Gastroesophageal sphincter (tissue), 4 donors: ENCODE results near the gene WDR83. TPM values are rescaled to one million over a fixed set of nuclear protein-coding genes. Genes with fewer than 3 reads are reported as not detected.

Experiments
- ATAC-seq: fragments of 150-250 bp; one replicate; pipeline ENCODE4 v1.9.1; 2016; ENCODE audit warnings: mild to moderate bottlenecking, moderate library complexity
- H3K27ac ChIP-seq, 4 donors: fragments of 200-600 bp; sonication (generic) in 3 of 4; 1 replicate in 3 of 4; 2 replicates in 1 of 4; pipeline ENCODE4 v1.5.1; 2016 to 2019
- H3K27me3 ChIP-seq: fragments of 200-600 bp; sonication (generic); one replicate; pipeline ENCODE4 v1.5.1; 2019
- H3K36me3 ChIP-seq, 2 donors: fragments of 200-600 bp; sonication (generic); one replicate each; pipeline ENCODE4 v1.5.1; 2019; ENCODE audit warnings: control low read depth in 1 of 2
- H3K4me1 ChIP-seq, 3 donors: fragments of 200-600 bp; sonication (generic); 1 replicate in 2 of 3; 2 replicates in 1 of 3; pipeline ENCODE4 v1.5.1; 2016 to 2019; ENCODE audit warnings: control low read depth in 2 of 3
- H3K4me3 ChIP-seq, 2 donors: fragments of 200-600 bp; sonication (generic); one replicate each; pipeline ENCODE4 v1.5.1; 2019; ENCODE audit warnings: mild to moderate bottlenecking in 1 of 2, moderate library complexity in 1 of 2
- H3K9me3 ChIP-seq, 3 donors: fragments of 200-600 bp; sonication (generic); one replicate each; pipeline ENCODE4 v1.5.1; 2017 to 2019; ENCODE audit warnings: control low read depth in 2 of 3
- EP300 ChIP-seq: sonication (generic); formaldehyde crosslinking; IDR thresholded peaks from one replicate; pipeline ENCODE4 v1.6.1; 2017; ENCODE audit warnings: antibody characterized with exemption, mild to moderate bottlenecking
- POLR2A ChIP-seq, 2 donors: fragments of 450-650 bp; IDR thresholded peaks; one replicate each; pipeline ENCODE4 v1.6.1; 2017; ENCODE audit warnings: antibody characterized with exemption in 2 of 2, mild to moderate bottlenecking in 2 of 2, moderate library complexity in 1 of 2
- POLR2AphosphoS5 ChIP-seq: sonication (generic); formaldehyde crosslinking; IDR thresholded peaks from one replicate; pipeline ENCODE4 v1.6.1; 2017; ENCODE audit warnings: antibody characterized with exemption
- WGBS, 2 donors: methylation state at CpG; one replicate each; pipeline ENCODE4 v1.1.5; 2018; ENCODE audit warnings: low coverage in 1 of 2; 5-methylcytosine and 5-hydroxymethylcytosine counted together
- total RNA-seq, 4 donors: library from RNA; depleted of rRNA; stranded (reverse); fragments of >200 nt; gene quantifications; one replicate each; pipeline ENCODE4 v1.1.0, GENCODE V29; 2016
- TF ChIP-seq, protein P1 (sequence below), 4 experiments: fragments of 200-600 bp in 2 of 4; fragments of 450-650 bp in 2 of 4; sonication (generic) in 1 of 4; IDR thresholded peaks; one replicate each; pipeline ENCODE4 v1.5.1; 2017 to 2019; ENCODE audit warnings: antibody characterized with exemption in 4 of 4, mild to moderate bottlenecking in 2 of 4, moderate library complexity in 2 of 4

The WDR83 gene
- total RNA-seq, 4 donors from 2014 or later = 8.8 to 19.8 (median 15.5) TPM

DNA sequence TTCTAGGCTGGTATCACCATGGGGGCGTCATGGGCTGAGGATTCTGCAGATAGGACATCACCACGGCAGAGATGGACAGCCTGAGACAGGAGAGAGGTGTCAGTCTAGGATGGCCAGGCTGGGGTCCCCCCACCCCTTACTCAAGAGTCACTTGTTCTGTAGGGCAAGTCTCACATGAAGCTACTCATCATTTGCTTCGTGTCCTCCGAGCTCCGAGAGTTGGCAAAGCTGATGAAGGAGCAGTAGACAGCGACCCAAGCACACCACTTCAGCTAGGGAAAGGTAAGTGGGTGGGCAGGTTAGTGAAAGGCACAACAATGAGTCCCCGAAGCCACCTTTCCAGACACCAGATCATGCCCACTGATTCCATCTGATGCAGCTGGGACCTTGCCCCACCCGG is 1.7 kb downstream of the WDR83 start:
- peaks cover 0 to 69% (median 35%) of the 10 kb centered on the region in 3 donors for H3K4me1 ChIP-seq
- no peak for ATAC-seq
- peaks cover 0 to 41% of the 10 kb centered on the region in 2 donors for H3K36me3 ChIP-seq
- H3K27me3 ChIP-seq = no peaks in the 10 kb centered on the region
- WGBS, 2 donors = 67% methylated on average over 5 of the region's 8 CpGs; no CpG with 5 or more reads in 1 of the 2 donors
- peak overlapping the region; percentile 83 to 85 for H3K4me3 ChIP-seq
- H3K27ac ChIP-seq = peak overlapping the region in 3 of 4 donors; percentile 92 to 98 (median 95)
- no peaks in the 10 kb centered on the region for H3K9me3 ChIP-seq
- TF ChIP-seq EP300 = no peak
- TF ChIP-seq, protein P1, sequence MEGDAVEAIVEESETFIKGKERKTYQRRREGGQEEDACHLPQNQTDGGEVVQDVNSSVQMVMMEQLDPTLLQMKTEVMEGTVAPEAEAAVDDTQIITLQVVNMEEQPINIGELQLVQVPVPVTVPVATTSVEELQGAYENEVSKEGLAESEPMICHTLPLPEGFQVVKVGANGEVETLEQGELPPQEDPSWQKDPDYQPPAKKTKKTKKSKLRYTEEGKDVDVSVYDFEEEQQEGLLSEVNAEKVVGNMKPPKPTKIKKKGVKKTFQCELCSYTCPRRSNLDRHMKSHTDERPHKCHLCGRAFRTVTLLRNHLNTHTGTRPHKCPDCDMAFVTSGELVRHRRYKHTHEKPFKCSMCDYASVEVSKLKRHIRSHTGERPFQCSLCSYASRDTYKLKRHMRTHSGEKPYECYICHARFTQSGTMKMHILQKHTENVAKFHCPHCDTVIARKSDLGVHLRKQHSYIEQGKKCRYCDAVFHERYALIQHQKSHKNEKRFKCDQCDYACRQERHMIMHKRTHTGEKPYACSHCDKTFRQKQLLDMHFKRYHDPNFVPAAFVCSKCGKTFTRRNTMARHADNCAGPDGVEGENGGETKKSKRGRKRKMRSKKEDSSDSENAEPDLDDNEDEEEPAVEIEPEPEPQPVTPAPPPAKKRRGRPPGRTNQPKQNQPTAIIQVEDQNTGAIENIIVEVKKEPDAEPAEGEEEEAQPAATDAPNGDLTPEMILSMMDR (IDR thresholded peaks at IDR 0.05) = no peak
- no peak for TF ChIP-seq POLR2AphosphoS5
- no peak for TF ChIP-seq POLR2A (IDR thresholded peaks at IDR 0.05)

DNA sequence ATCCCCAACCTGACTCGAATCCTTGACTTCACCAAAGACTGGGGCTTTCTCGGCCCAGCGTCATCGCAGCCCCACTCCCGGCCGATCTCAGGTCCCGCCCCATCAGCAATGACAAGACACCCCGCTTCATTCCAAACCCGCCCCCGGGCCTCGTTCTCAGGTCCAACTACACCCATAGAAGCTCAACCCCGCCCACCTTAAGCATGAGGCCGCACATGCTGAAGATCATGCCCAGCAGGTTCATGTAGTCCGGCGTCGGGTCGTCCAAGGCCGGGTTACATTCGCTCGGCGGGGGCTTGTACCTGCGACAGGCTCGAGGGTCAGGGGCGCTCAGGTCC is 2.3 kb downstream of the WDR83 start:
- H3K9me3 ChIP-seq = no peaks in the 10 kb centered on the region
- TF ChIP-seq POLR2AphosphoS5 = no peak
- TF ChIP-seq, protein P1 (IDR thresholded peaks at IDR 0.05) = no peak
- peak in 1 of 2 donors; percentile 3 for TF ChIP-seq POLR2A (IDR thresholded peaks at IDR 0.05)
- H3K36me3 ChIP-seq = peaks cover 0 to 41% of the 10 kb centered on the region in 2 donors
- peaks cover 0 to 69% (median 35%) of the 10 kb centered on the region in 3 donors for H3K4me1 ChIP-seq
- no peaks in the 10 kb centered on the region for H3K27me3 ChIP-seq
- peak overlapping the region; percentile 85 to 98 (median 94) for H3K27ac ChIP-seq
- H3K4me3 ChIP-seq = peak overlapping the region; percentile 83 to 85
- WGBS, 2 donors = 1% methylated on average over 16 of the region's 24 CpGs; no CpG with 5 or more reads in 1 of the 2 donors
- ATAC-seq = peak; percentile 35

DNA sequence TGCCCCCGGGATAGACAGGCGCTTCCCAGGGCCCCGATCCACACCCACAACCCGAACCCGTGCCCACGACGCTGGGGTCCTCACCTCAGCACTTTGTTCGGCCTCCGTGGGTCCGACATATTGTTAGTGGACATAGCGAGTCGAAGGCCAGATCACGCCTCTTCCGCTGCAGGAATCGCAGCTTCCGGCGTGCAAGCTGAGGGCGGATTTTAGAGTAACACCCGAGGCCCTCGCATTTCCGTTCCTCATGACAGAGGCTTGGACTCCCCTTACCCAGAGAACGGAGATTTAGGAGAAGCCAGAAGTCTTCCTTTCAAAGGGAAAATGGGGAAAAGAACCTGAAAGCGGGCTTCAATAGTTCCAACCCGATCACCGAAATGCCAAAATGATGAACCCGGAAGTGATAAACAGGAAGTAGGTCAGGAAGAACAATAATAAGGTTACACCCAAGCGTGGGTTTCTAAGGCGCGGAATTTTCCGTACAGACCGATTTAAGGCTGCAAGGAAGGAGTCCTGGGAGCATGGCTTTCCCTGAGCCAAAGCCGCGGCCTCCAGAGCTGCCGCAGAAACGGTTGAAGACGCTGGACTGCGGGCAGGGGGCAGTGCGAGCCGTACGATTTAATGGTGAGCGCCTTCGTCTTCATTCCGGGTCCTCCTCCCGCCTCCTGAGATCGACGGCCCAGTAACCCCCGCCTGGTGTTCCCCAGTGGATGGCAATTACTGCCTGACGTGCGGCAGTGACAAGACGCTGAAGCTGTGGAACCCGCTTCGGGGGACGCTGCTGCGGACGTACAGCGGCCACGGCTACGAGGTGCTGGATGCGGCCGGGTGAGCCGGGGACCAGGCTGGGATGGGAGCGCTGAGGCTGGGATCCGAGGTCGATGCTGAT is 2.9 kb downstream of the WDR83 start:
- 0 to 1% methylated on average over 15 to 19 of the region's 64 CpGs for WGBS, 2 donors
- Histone ChIP-seq H3K4me3 (peak overlapping the region; percentile 83 to 85), H3K27ac (peak overlapping the region; percentile 85 to 98 (median 94)), H3K36me3 (peaks cover 0 to 41% of the 10 kb centered on the region in 2 donors), H3K27me3 (no peaks in the 10 kb centered on the region), H3K4me1 (peaks cover 0 to 64% (median 35%) of the 10 kb centered on the region in 3 donors), H3K9me3 (no peaks in the 10 kb centered on the region)
- peak; percentile 11 to 13 for TF ChIP-seq POLR2A (IDR thresholded peaks at IDR 0.05)
- TF ChIP-seq POLR2AphosphoS5 = peak; percentile 62
- TF ChIP-seq EP300 = no peak
- TF ChIP-seq, protein P1 (IDR thresholded peaks at IDR 0.05) = peak in 1 of 4 experiments; percentile 29
- ATAC-seq = peak; percentile 61

DNA sequence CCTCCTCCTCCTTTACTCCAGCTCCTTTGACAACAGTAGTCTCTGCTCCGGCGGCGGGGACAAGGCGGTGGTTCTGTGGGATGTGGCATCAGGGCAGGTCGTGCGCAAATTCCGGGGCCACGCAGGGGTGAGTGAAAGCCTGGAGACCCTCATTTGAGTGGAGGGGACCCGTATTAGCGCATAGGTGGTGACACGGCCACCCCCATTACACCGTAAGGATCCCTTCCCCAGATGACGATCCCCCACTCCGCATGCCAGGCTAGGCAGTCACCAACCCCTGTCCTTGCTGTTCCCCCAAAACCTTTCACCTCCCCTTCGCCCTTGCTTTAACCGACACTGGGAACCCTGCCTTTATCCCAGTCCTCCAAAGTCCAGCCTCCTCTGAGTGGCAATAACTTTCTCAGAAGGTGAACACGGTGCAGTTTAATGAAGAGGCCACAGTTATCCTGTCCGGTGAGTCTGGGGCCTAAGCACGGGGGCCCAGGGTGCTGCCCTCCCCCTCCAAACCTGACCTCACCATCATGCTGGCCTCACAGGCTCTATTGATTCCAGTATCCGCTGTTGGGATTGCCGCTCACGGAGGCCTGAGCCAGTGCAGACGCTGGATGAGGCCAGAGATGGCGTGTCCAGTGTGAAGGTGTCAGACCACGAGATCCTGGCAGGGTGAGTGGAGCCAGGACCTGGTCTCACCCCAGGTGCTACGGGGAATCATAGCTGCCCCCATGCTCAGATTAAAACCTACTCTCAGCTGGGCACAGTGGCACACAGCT is 3.7 kb downstream of the WDR83 start:
- H3K4me3 ChIP-seq = peak overlapping the region; percentile 83 to 85
- ATAC-seq = no peak
- H3K4me1 ChIP-seq = peaks cover 0 to 55% (median 35%) of the 10 kb centered on the region in 3 donors
- H3K27me3 ChIP-seq = no peaks in the 10 kb centered on the region
- H3K9me3 ChIP-seq = no peaks in the 10 kb centered on the region
- WGBS, 2 donors = 25 to 53% methylated on average over 3 to 4 of the region's 26 CpGs
- TF ChIP-seq EP300 (no peak), POLR2AphosphoS5 (no peak), POLR2A (IDR thresholded peaks at IDR 0.05) (no peak)
- TF ChIP-seq, protein P1 (IDR thresholded peaks at IDR 0.05) = no peak
- H3K27ac ChIP-seq = peak overlapping the region; percentile 85 to 98 (median 94)
- H3K36me3 ChIP-seq = peaks cover 0 to 42% of the 10 kb centered on the region in 2 donors
